K562 (cell line): ENCODE measurements around the gene TMEM126A. TPM values are rescaled to one million over a fixed set of nuclear protein-coding genes. Genes with fewer than 3 reads are reported as not detected.

ENCODE experiments used
- ARID2 ChIP-seq: fragments of 450-650 bp; IDR thresholded peaks from 2 replicates; pipeline ENCODE4 v1.6.1; 2017; ENCODE audit warnings: antibody characterized with exemption, mild to moderate bottlenecking
- GABPA ChIP-seq: fragments of 200-800 bp; sonication (Bioruptor generic); conservative IDR thresholded peaks from 2 replicates; pipeline ENCODE4 v1.6.1; 2016; ENCODE audit warnings: low read depth, missing genetic modification characterization, missing compliant biosample characterization
- MCM7 ChIP-seq, 2 experiments: fragments of 450-650 bp; IDR thresholded peaks; 2 replicates each; pipeline ENCODE4 v1.6.1; 2016 to 2018
- NR2C2 ChIP-seq, 2 experiments: fragments of 200-800 bp in 1 of 2; sonication (Bioruptor generic) in 1 of 2; sonication (generic) in 1 of 2; formaldehyde crosslinking in 1 of 2; IDR thresholded peaks; 2 replicates each; pipeline versions ENCODE4 v1.6.1 to v1.8.0; 2016 to 2022; ENCODE audit warnings: mild to moderate bottlenecking in 1 of 2, missing compliant biosample characterization in 1 of 2, missing genetic modification characterization in 1 of 2, missing genetic modification reagents in 1 of 2
- PRDM10 ChIP-seq: fragments of 450-650 bp; IDR thresholded peaks from 2 replicates; pipeline ENCODE4 v1.6.1; 2018; ENCODE audit not compliant: partially characterized antibody
- RBM34 ChIP-seq: fragments of 200-400 bp; formaldehyde crosslinking; IDR thresholded peaks from 2 replicates; pipeline ENCODE4 v1.6.1; 2018; ENCODE audit warnings: low read length, borderline replicate concordance; ENCODE audit not compliant: insufficient read depth
- TOE1 ChIP-seq, 2 experiments: fragments of 450-650 bp in 1 of 2; sonication (generic) in 1 of 2; formaldehyde crosslinking in 1 of 2; IDR thresholded peaks; 2 replicates each; pipeline versions ENCODE4 v1.7.1 to v1.8.0; 2016 to 2022; ENCODE audit warnings: borderline replicate concordance in 2 of 2, mild to moderate bottlenecking in 2 of 2, antibody characterized with exemption in 1 of 2, inconsistent platforms in 1 of 2, low read depth in 1 of 2, missing genetic modification reagents in 1 of 2, moderate library complexity in 1 of 2
- TSHZ1 ChIP-seq: fragments of 250-450 bp; sonication (Bioruptor Pico); IDR thresholded peaks from 2 replicates; pipeline ENCODE4 v1.4.0; 2020; ENCODE audit warnings: mild to moderate bottlenecking, moderate library complexity
- YBX1 ChIP-seq: fragments of 450-650 bp; IDR thresholded peaks from 2 replicates; pipeline ENCODE4 v1.7.1; 2016; ENCODE audit warnings: mild to moderate bottlenecking
- ZNF239 ChIP-seq: fragments of 250-450 bp; sonication (Bioruptor Pico); IDR thresholded peaks from 2 replicates; pipeline ENCODE4 v1.4.0; 2020; ENCODE audit warnings: mild to moderate bottlenecking
- polyA plus RNA-seq, 8 experiments: library from polyadenylated mRNA; depleted of rRNA in 4 of 8; stranded (reverse) in 5 of 8; unstranded in 3 of 8; fragments of >200 nt; fragmentation: Nextera tagmentation in 2 of 8; fragmentation: Illumina TruSeq in 1 of 8; extraction: Ambion mirVana in 2 of 8; extraction: Trizol in 1 of 8; gene quantifications; 2 replicates each; pipeline versions ENCODE4 v1.2.1 to v1.2.3, GENCODE V29; 2011 to 2014; ENCODE audit warnings: inconsistent platforms in 1 of 8, missing spikeins in 1 of 8
- total RNA-seq, 7 experiments: library from RNA; depleted of rRNA in 6 of 7; stranded (reverse); fragments of >200 nt in 6 of 7; fragmentation: Illumina TruSeq in 2 of 7; extraction: Trizol in 2 of 7; gene quantifications; 2 replicates each; pipeline versions ENCODE4 v1.2.1 to v1.2.3, GENCODE V29; 2011 to 2021; ENCODE audit warnings: low replicate concordance in 1 of 7

Gene TMEM126A
- total and polyA plus RNA-seq, 9 of the 15 experiments (the other 6 are each of a cell fraction or from before 2014, with no cell fraction given): 19.3 to 154 (median 56.3) TPM

GRCh38 chr11:85627332-85627997, 20.3 kb upstream of the TMEM126A start, which contains the start of gene DLG2 (continued):
- no peak for TF ChIP-seq TSHZ1 (CRISPR knock-in tag)
- no peak for TF ChIP-seq GABPA (tag)
- TF ChIP-seq MCM7 (IDR thresholded peaks at IDR 0.05): no peak
- no peak for TF ChIP-seq TOE1 (IDR thresholded peaks at IDR 0.05; ENCODE audit: borderline replicate concordance)
- 0 out of 2 replicates have a peak, but pooled peaks have one; percentile 56 for TF ChIP-seq TOE1 (CRISPR knock-in tag; IDR thresholded peaks at IDR 0.05; ENCODE audit: borderline replicate concordance, low read depth)
- TF ChIP-seq ARID2: no peak
- TF ChIP-seq YBX1: no peak
- TF ChIP-seq PRDM10: peak; percentile 22
- no peak for TF ChIP-seq NR2C2 (CRISPR knock-in tag; IDR thresholded peaks at IDR 0.05)
- no peak for TF ChIP-seq NR2C2 (tag; IDR thresholded peaks at IDR 0.05)
- TF ChIP-seq RBM34: no peak
- peak; percentile 91 for TF ChIP-seq ZNF239 (CRISPR knock-in tag)
